Neural progenitor cell (in vitro differentiated cells): Measurements from ENCODE around the gene ELF5. TPM values are rescaled to one million over a fixed set of nuclear protein-coding genes. Genes with fewer than 3 reads are reported as not detected.

Source experiments
- DNase-seq: peaks from one replicate; pipeline ENCODE4 v3.0.0-alpha.2; 2016; ENCODE audit warnings: low spot score
- H2AFZ ChIP-seq: fragments of 200-600 bp; sonication (generic); replicated peaks from 2 replicates; pipeline ENCODE4 v1.6.1; 2016; ENCODE audit warnings: antibody characterized with exemption
- H3F3A ChIP-seq: fragments of 200-600 bp; sonication (generic); 2 replicates; pipeline ENCODE4 v1.6.1; 2016; ENCODE audit warnings: antibody characterized with exemption, low read depth
- H3K27ac ChIP-seq: fragments of 200-600 bp; sonication (generic); 2 replicates; pipeline ENCODE4 v1.5.1; 2016; ENCODE audit warnings: mild to moderate bottlenecking
- H3K27me3 ChIP-seq: fragments of 200-600 bp; sonication (generic); 2 replicates; pipeline ENCODE4 v1.6.1; 2016; ENCODE audit warnings: mild to moderate bottlenecking, moderate library complexity
- H3K36me3 ChIP-seq: fragments of 200-600 bp; sonication (generic); 2 replicates; pipeline ENCODE4 v1.5.1; 2016
- H3K4me1 ChIP-seq: fragments of 200-600 bp; sonication (generic); 2 replicates; pipeline ENCODE4 v1.6.1; 2016; ENCODE audit warnings: mixed run types
- H3K4me2 ChIP-seq: fragments of 200-600 bp; sonication (generic); 2 replicates; pipeline ENCODE4 v1.6.1; 2016
- H3K4me3 ChIP-seq: fragments of 200-600 bp; sonication (generic); 2 replicates; pipeline ENCODE4 v1.5.1; 2016
- H3K79me2 ChIP-seq: fragments of 200-600 bp; sonication (generic); 2 replicates; pipeline ENCODE4 v1.6.1; 2016; ENCODE audit warnings: low read depth
- H3K9ac ChIP-seq: fragments of 200-600 bp; sonication (generic); 2 replicates; pipeline ENCODE4 v1.6.1; 2016
- H3K9me3 ChIP-seq: fragments of 200-600 bp; sonication (generic); 2 replicates; pipeline ENCODE4 v1.5.1; 2016; ENCODE audit warnings: low read depth
- H4K20me1 ChIP-seq: fragments of 200-600 bp; sonication (generic); 2 replicates; pipeline ENCODE4 v1.6.1; 2016; ENCODE audit warnings: low read depth
- H3K27ac Mint-ChIP-seq: 3 replicates; pipeline ENCODE4 v1.8.0; 2021; ENCODE audit warnings: mixed read lengths
- H3K27me3 Mint-ChIP-seq: 2 replicates; pipeline ENCODE4 v1.8.0; 2022; ENCODE audit warnings: low read depth, mild to moderate bottlenecking, inconsistent platforms, moderate library complexity, mixed read lengths; ENCODE audit not compliant: insufficient read depth
- H3K36me3 Mint-ChIP-seq: 3 replicates; pipeline ENCODE4 v1.8.0; 2021; ENCODE audit warnings: mixed read lengths
- H3K4me1 Mint-ChIP-seq: 3 replicates; pipeline ENCODE4 v1.8.0; 2021; ENCODE audit warnings: mixed read lengths
- H3K4me3 Mint-ChIP-seq: 3 replicates; pipeline ENCODE4 v1.8.0; 2021; ENCODE audit warnings: mild to moderate bottlenecking, moderate library complexity, mixed read lengths
- H3K9me3 Mint-ChIP-seq: 3 replicates; pipeline ENCODE4 v1.8.0; 2020; ENCODE audit warnings: mixed read lengths
- CTCF ChIP-seq: fragments of 200-600 bp; sonication (generic); IDR thresholded peaks from 2 replicates; pipeline ENCODE4 v1.5.1; 2017; ENCODE audit warnings: antibody characterized with exemption, mild to moderate bottlenecking
- EZH2 ChIP-seq: fragments of 200-600 bp; sonication (generic); IDR thresholded peaks from 2 replicates; pipeline ENCODE4 v1.6.1; 2017; ENCODE audit warnings: antibody characterized with exemption, mild to moderate bottlenecking, moderate library complexity
- EZH2phosphoT487 ChIP-seq: fragments of 200-600 bp; sonication (generic); IDR thresholded peaks from 2 replicates; pipeline ENCODE4 v1.6.1; 2017; ENCODE audit warnings: antibody characterized with exemption
- total RNA-seq: library from RNA; depleted of rRNA; stranded (reverse); fragments of >200 nt; gene quantifications from 2 replicates; pipeline ENCODE4 v1.2.3, GENCODE V29; 2015; ENCODE audit warnings: low replicate concordance

Gene ELF5
- total RNA-seq, 1 donor from 2014 or later = not detected

GRCh38 chr11:34458525-34458924 lies 55.1 kb downstream of the ELF5 start:
- H3K4me3 Mint-ChIP-seq = no peak overlapping the region
- Histone ChIP-seq H4K20me1 (no peaks in the 10 kb centered on the region), H2AFZ (peak overlapping the region; percentile 27), H3K9me3 (no peaks in the 10 kb centered on the region), H3K4me2 (no peak overlapping the region), H3K9ac (no peak overlapping the region), H3K4me1 (no peaks in the 10 kb centered on the region), H3K4me3 (no peak overlapping the region), H3K27ac (no peak overlapping the region), H3K79me2 (no peaks in the 10 kb centered on the region), H3K36me3 (no peaks in the 10 kb centered on the region), H3F3A (no peaks in the 10 kb centered on the region), H3K27me3 (no peaks in the 10 kb centered on the region)
- TF ChIP-seq EZH2 (no peak), CTCF (no peak), EZH2phosphoT487 (no peak)
- H3K9me3 Mint-ChIP-seq = no peaks in the 10 kb centered on the region
- peaks cover 16% of the 10 kb centered on the region for H3K4me1 Mint-ChIP-seq
- H3K27ac Mint-ChIP-seq = no peak overlapping the region
- H3K36me3 Mint-ChIP-seq = no peaks in the 10 kb centered on the region
- no peak for DNase-seq
- H3K27me3 Mint-ChIP-seq = peaks cover 12% of the 10 kb centered on the region

GRCh38 chr11:34457607-34458006 lies 56.0 kb downstream of the ELF5 start:
- no peak overlapping the region for H3K4me3 ChIP-seq
- H4K20me1 ChIP-seq = no peaks in the 10 kb centered on the region
- peaks cover 12% of the 10 kb centered on the region for H3K27me3 Mint-ChIP-seq
- no peak overlapping the region for H3K27ac ChIP-seq
- H3K4me1 ChIP-seq = no peaks in the 10 kb centered on the region
- no peak overlapping the region for H3K4me2 ChIP-seq
- H3K79me2 ChIP-seq = no peaks in the 10 kb centered on the region
- H3K9ac ChIP-seq = no peak overlapping the region
- no peaks in the 10 kb centered on the region for H3K36me3 Mint-ChIP-seq
- no peak overlapping the region for H3K4me3 Mint-ChIP-seq
- no peak overlapping the region for H2AFZ ChIP-seq
- H3F3A ChIP-seq = no peaks in the 10 kb centered on the region
- no peak overlapping the region for H3K27ac Mint-ChIP-seq
- no peaks in the 10 kb centered on the region for H3K9me3 Mint-ChIP-seq
- H3K9me3 ChIP-seq = no peaks in the 10 kb centered on the region
- H3K27me3 ChIP-seq = no peaks in the 10 kb centered on the region
- peaks cover 16% of the 10 kb centered on the region for H3K4me1 Mint-ChIP-seq
- TF ChIP-seq EZH2phosphoT487 (no peak), CTCF (no peak), EZH2 (no peak)
- DNase-seq = no peak
- H3K36me3 ChIP-seq = no peaks in the 10 kb centered on the region

GRCh38 chr11:34454308-34455032 lies 59.1 kb downstream of the ELF5 start:
- Mint-ChIP-seq H3K4me1 (peaks cover 16% of the 10 kb centered on the region), H3K9me3 (no peaks in the 10 kb centered on the region)
- TF ChIP-seq EZH2phosphoT487 (no peak), EZH2 (no peak), CTCF (no peak)

More at GRCh38 chr11:34454308-34455032, 59.1 kb downstream of the ELF5 start:
- Histone ChIP-seq H2AFZ (no peak overlapping the region), H3K79me2 (no peaks in the 10 kb centered on the region), H3K27me3 (no peaks in the 10 kb centered on the region), H3K4me3 (no peak overlapping the region), H3K4me1 (no peaks in the 10 kb centered on the region), H3K9me3 (no peaks in the 10 kb centered on the region), H3F3A (no peaks in the 10 kb centered on the region), H3K27ac (no peak overlapping the region), H3K36me3 (no peaks in the 10 kb centered on the region), H4K20me1 (no peaks in the 10 kb centered on the region), H3K9ac (no peak overlapping the region), H3K4me2 (no peak overlapping the region)
- no peak for DNase-seq
- Mint-ChIP-seq H3K27me3 (peaks cover 7% of the 10 kb centered on the region), H3K36me3 (no peaks in the 10 kb centered on the region), H3K27ac (no peak overlapping the region), H3K4me3 (no peak overlapping the region)
